K562 (cell line): Measurements from ENCODE around the gene ITSN1. TPM values are rescaled to one million over a fixed set of nuclear protein-coding genes. Genes with fewer than 3 reads are reported as not detected.

Source experiments
- ATAC-seq: fragments of 200-7000 bp; cut with Tn5 transposase; 3 replicates; pipeline ENCODE4 v1.9.1; 2020; ENCODE audit warnings: moderate library complexity
- BruUV-seq: library from RNA; stranded (reverse); fragments of 400-500 nt; replicated peaks from 2 replicates; lab custom pipeline; 2021; lab: Mats Ljungman, UMichigan
- CTCF ChIA-PET: fragments of 300-600 bp; formaldehyde crosslinking; extraction: SDS; loops from one replicate; lab custom pipeline; 2021; ENCODE audit warnings: low intra/inter-chr PET ratio; lab: Yijun Ruan, JAX
- POLR2A ChIA-PET: fragments of 300-600, 350-650 bp; sonication (Branson Sonifier 250); formaldehyde crosslinking; extraction: SDS; loops from one replicate; lab custom pipeline; 2021; ENCODE audit warnings: antibody characterized with exemption, inconsistent platforms; lab: Yijun Ruan, JAX
- DNase-seq, 4 experiments: peaks; one replicate each; pipeline versions ENCODE4 v3.0.0 to v3.0.0-alpha.2; 2011 to 2018; ENCODE audit warnings: low spot score in 3 of 4, mixed read lengths in 3 of 4; ENCODE audit errors: extremely low read depth in 1 of 4
- FAIRE-seq: peaks from 2 replicates; lab custom pipeline; 2011; peaks lifted over from hg19 to GRCh38; lab: Jason Lieb, UNC
- H2AFZ ChIP-seq: 2 replicates; pipeline ENCODE4 v1.6.0; 2011; ENCODE audit warnings: low read depth, low read length, control low read depth, inconsistent platforms
- H3K27ac ChIP-seq: fragments of 200-600 bp; 3 replicates; pipeline ENCODE4 v1.8.0; 2011; ENCODE audit warnings: low read depth, mild to moderate bottlenecking, control low read depth, inconsistent platforms, low read length, moderate library complexity, mixed read lengths; ENCODE audit errors: extremely low read depth
- H3K27me3 ChIP-seq, 2 experiments: fragments of 300-600 bp in 1 of 2; 2 replicates in 1 of 2; 3 replicates in 1 of 2; pipeline versions ENCODE4 v1.6.0 to v1.8.0; 2011; ENCODE audit warnings: inconsistent platforms in 2 of 2, low read length in 2 of 2, mild to moderate bottlenecking in 1 of 2, mixed read lengths in 1 of 2, moderate library complexity in 1 of 2; ENCODE audit not compliant: control insufficient read depth in 2 of 2, insufficient read depth in 2 of 2
- H3K36me3 ChIP-seq: fragments of 300-600 bp; 3 replicates; pipeline ENCODE4 v1.8.0; 2011; ENCODE audit warnings: mild to moderate bottlenecking, low read length, inconsistent platforms; ENCODE audit not compliant: control insufficient read depth, insufficient read depth
- H3K4me1 ChIP-seq, 2 experiments: fragments of 200-600 bp in 1 of 2; replicated peaks in 1 of 2; 2 replicates in 1 of 2; 3 replicates in 1 of 2; pipeline versions ENCODE4 v1.5.1 to v1.8.0; 2011; ENCODE audit warnings: inconsistent platforms in 2 of 2, low read length in 2 of 2, mild to moderate bottlenecking in 1 of 2, mixed read lengths in 1 of 2, moderate library complexity in 1 of 2; ENCODE audit not compliant: control insufficient read depth in 2 of 2, insufficient read depth in 2 of 2
- H3K4me2 ChIP-seq: 2 replicates; pipeline ENCODE4 v1.6.1; 2011; ENCODE audit warnings: low read length, control low read depth, inconsistent platforms, mixed read lengths; ENCODE audit not compliant: insufficient read depth
- H3K4me3 ChIP-seq: fragments of 200-600 bp; sonication (generic), shearing (Covaris generic); 2 replicates; pipeline ENCODE4 v1.5.1; 2016; ENCODE audit warnings: control low read depth, inconsistent platforms
- H3K79me2 ChIP-seq: fragments of 200-600 bp; 3 replicates; pipeline ENCODE4 v1.8.0; 2011; ENCODE audit warnings: low read length, inconsistent platforms; ENCODE audit not compliant: control insufficient read depth, insufficient read depth
- H3K9ac ChIP-seq, 2 experiments: 2 replicates each; pipeline versions ENCODE4 v1.6.0 to v1.6.1; 2011; ENCODE audit warnings: low read depth in 2 of 2, low read length in 2 of 2, control low read depth in 1 of 2, inconsistent platforms in 1 of 2, mild to moderate bottlenecking in 1 of 2, mixed read lengths in 1 of 2; ENCODE audit not compliant: insufficient read depth in 1 of 2
- H3K9me1 ChIP-seq: one replicate; pipeline ENCODE4 v1.6.0; 2011; ENCODE audit warnings: inconsistent platforms, mild to moderate bottlenecking, low read length, moderate library complexity; ENCODE audit not compliant: control insufficient read depth, insufficient read depth
- H3K9me3 ChIP-seq: replicated peaks from 2 replicates; pipeline ENCODE4 v1.5.1; 2011; ENCODE audit warnings: low read depth, low read length, inconsistent platforms; ENCODE audit not compliant: control insufficient read depth, insufficient read depth
- H4K20me1 ChIP-seq: replicated peaks from 2 replicates; pipeline ENCODE4 v1.6.1; 2011; ENCODE audit warnings: low read length, inconsistent platforms, mixed read lengths; ENCODE audit not compliant: control insufficient read depth, insufficient read depth
- HINFP ChIP-seq: fragments of 450-650 bp; conservative IDR thresholded peaks from 2 replicates; pipeline ENCODE4 v1.6.1; 2016; ENCODE audit warnings: missing genetic modification characterization, low read depth, mild to moderate bottlenecking, control low read depth, missing compliant biosample characterization
- HMG20A ChIP-seq: fragments of 450-650 bp; formaldehyde crosslinking; conservative IDR thresholded peaks from 2 replicates; pipeline ENCODE4 v1.4.0; 2020; ENCODE audit warnings: mild to moderate bottlenecking, mixed read lengths
- PHF8 ChIP-seq: fragments of 200-600 bp; sonication (generic); IDR thresholded peaks from 2 replicates; pipeline ENCODE4 v1.6.1; 2012; ENCODE audit warnings: mixed run types, mild to moderate bottlenecking, inconsistent platforms, low read length, moderate library complexity, borderline replicate concordance
- ZNF316 ChIP-seq: fragments of 450-650 bp; IDR thresholded peaks from 2 replicates; pipeline ENCODE4 v1.6.1; 2016
- ZNF398 ChIP-seq: fragments of 250-450 bp; sonication (Bioruptor Pico); IDR thresholded peaks from 2 replicates; pipeline ENCODE4 v1.8.0; 2021; ENCODE audit warnings: moderate library complexity, mild to moderate bottlenecking, inconsistent platforms
- ZNF717 ChIP-seq: fragments of 250-450 bp; sonication (Bioruptor Pico); IDR thresholded peaks from 2 replicates; pipeline ENCODE4 v1.5.0; 2021
- WGBS: fragments of 100-300 bp; shearing (Covaris generic); methylation state at CpG from one replicate; pipeline ENCODE4 v1.1.6; 2016; ENCODE audit warnings: low coverage, mixed read lengths; ENCODE audit not compliant: insufficient coverage; ENCODE audit errors: missing lambda C conversion rate; 5-methylcytosine and 5-hydroxymethylcytosine counted together
- in situ Hi-C: fragments of 300-500 bp; cut with MboI; formaldehyde crosslinking; loops from 4 replicates; pipeline ENCODE4 v1.15.0; 2018; ENCODE audit warnings: inconsistent platforms, mixed read lengths
- intact Hi-C: fragments of 100-400 bp; cut with micrococcal nuclease; formaldehyde crosslinking; loops from 2 replicates; pipeline ENCODE4 v1.14.2; 2022
- polyA plus RNA-seq, 8 experiments: library from polyadenylated mRNA; depleted of rRNA in 4 of 8; stranded (reverse) in 5 of 8; unstranded in 3 of 8; fragments of >200 nt; fragmentation: Nextera tagmentation in 2 of 8; fragmentation: Illumina TruSeq in 1 of 8; extraction: Ambion mirVana in 2 of 8; extraction: Trizol in 1 of 8; gene quantifications; 2 replicates each; pipeline versions ENCODE4 v1.2.1 to v1.2.3, GENCODE V29; 2011 to 2014; ENCODE audit warnings: inconsistent platforms in 1 of 8, missing spikeins in 1 of 8
- total RNA-seq, 7 experiments: library from RNA; depleted of rRNA in 6 of 7; stranded (reverse); fragments of >200 nt in 6 of 7; fragmentation: Illumina TruSeq in 2 of 7; extraction: Trizol in 2 of 7; gene quantifications; 2 replicates each; pipeline versions ENCODE4 v1.2.1 to v1.2.3, GENCODE V29; 2011 to 2021; ENCODE audit warnings: low replicate concordance in 1 of 7

ITSN1 gene
- total and polyA plus RNA-seq, 9 of the 15 experiments (the other 6 are each of a cell fraction or from before 2014, with no cell fraction given): 1.1 to 12.6 (median 4.8) TPM

- no peaks in the 10 kb centered on the region for H4K20me1 ChIP-seq
- H3K36me3 ChIP-seq: no peaks in the 10 kb centered on the region
- no peak overlapping the region for H3K9ac ChIP-seq
- no peaks in the 10 kb centered on the region for H3K79me2 ChIP-seq
- CTCF ChIA-PET: no interaction called here
- H3K4me1 ChIP-seq: peaks cover 0 to 4% of the 10 kb centered on the region in 2 experiments; a peak in 1 of 5 replicates
- FAIRE-seq (no peak), DNase-seq (no peak), ATAC-seq (no peak)
- TF ChIP-seq HINFP (no peak), PHF8 (no peak), HMG20A (CRISPR knock-in tag) (no peak), ZNF398 (CRISPR knock-in tag) (no peak), ZNF316 (no peak), ZNF717 (no peak)
- no peak overlapping the region for H3K4me2 ChIP-seq
- H3K27me3 ChIP-seq: peaks cover 42 to 63% of the 10 kb centered on the region in 2 experiments
- in situ Hi-C loops (no loop called here), intact Hi-C loops (no loop called here)
- BruUV-seq: no TSS peak
- H2AFZ ChIP-seq: no peak overlapping the region
- peaks cover 4% of the 10 kb centered on the region for H3K9me1 ChIP-seq
- POLR2A ChIA-PET: interaction anchor here (0.5 kb wide), 2 partner anchors 20 to 68 kb away, joined by 3 read pairs; no protein-coding TSS in a partner anchor
- H3K27ac ChIP-seq: no peak overlapping the region
- H3K4me3 ChIP-seq: no peak overlapping the region
- H3K9me3 ChIP-seq: no peaks in the 10 kb centered on the region
- 8% methylated on average over 1 of the region's 1 CpG for WGBS
These were observed 221.8 kb downstream of the ITSN1 start for GRCh38 chr21:33864150-33864549.
